ENCODE measurements around the gene RPTOR.

RPTOR gene

DNA sequence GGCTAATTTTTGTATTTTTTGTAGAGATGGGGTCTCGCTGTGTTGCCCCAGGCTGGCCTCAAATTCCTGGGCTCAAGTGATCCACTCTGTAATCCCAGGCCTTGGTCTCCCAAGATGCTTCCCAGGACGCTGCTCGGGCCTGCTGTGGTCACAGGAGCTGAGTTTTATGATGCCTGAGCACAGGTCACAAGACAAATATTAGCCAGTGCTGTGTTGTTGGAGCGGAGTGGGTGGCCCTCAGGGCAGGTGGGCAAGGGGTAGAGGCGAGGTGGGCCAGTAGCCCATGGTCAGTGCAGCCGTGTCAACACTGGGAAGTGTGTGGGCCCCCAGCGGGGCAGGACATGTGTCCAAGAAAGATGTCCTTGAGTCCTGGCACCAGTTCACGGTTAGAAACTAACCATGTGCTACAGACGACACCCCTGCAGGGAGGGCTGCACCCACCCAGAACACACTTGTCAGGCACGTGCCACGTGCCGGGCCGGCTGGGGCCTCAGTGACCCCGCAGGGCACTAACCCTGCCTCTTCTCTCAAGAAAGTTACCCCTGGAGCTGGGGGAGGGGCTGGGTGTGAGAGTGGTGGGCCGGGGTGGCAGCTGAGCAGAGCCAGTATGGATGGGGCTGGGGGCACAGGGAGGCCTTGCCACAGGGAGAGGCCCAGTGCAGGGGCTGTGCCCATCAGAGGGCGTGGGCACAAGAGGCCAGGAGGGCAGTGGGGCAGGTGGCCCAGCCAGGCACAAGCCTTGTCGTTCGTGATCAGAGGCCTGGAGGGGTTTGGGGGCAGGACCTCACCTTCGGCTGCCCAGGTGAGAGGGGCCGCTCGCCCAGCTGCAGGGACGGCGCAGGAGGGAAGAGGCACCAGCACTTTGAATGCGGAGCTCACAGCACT is 343.9 kb downstream of the RPTOR start:
- no peak for DNase-seq

DNA sequence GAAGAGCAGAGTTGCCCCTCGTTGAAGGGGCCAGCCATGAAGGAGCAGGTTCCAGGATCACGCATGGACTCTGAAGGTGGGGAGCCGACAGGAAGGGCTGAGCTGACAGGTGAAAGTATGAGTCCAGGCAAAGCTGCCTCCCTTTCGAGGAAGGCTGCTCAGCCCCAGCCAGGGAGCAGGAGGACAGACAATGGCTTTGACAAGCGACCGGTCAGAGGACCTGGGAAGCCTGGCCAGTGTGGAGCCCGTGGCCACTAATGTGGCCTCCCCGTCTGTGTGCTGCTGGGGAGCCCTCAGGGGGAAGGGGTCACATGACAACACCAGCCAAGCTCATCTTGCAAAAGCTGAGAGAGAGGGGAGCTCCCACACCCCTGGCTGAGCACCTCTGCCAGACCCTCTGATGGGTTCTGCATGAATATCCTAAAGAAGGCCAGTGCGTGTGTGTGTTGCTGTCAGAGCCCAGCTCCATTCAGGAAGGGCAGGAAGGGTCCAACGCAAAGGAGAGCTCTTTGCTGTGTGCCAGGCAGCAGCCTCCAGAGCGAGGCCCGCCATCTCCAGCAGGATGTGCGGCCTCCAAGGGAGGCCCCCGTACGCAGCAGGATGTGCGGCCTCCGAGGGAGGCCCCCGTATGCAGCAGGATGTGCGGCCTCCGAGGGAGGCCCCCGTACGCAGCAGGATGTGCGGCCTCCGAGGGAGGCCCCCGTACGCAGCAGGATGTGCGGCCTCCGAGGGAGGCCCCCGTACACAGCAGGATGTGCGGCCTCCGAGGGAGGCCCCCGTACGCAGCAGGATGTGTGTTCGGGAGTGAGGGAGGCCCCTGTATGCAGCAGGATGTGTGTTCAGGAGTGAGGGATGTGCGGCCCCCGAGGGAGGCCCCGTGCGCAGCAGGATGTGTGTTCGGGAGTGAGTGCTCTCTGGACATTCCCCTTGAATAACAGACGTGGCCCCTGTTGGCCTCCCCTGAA is 344.9 kb downstream of the RPTOR start:
- peak; percentile 30 for DNase-seq

DNA sequence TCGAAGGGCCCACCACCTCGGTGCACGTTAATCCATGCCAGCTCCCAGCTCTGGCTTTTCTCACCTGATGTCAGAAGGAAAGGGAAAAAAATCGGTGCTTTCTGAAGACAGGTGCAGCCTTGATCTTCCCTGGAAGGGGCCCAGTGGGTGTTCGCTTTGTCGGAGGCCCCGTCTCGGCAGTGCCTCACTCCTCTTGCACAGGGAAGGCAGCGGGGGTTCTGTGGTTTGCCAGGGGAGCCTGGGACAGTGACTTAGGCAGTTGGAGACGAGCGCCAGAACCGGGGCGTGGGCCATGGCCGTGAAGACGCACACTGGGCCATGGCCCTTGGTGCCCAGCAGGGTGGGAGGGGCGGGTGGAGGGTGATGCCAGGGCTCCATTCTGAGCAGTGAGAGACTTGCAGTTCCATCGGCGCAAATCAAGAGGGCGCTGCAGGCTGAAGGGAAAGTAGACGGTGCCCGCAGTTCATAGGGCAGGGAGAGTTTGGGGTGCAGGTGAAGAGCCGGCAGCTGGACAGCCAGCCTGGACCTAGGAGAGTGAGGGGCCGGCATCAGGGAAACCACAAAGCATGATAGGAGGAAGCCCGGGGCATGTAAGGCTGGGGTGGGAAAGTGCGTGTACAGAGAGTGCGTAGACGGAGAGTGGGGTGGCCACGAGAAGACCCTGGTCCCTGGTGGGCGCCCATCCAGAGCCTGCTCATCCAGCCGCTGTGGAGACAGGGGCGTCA is 345.7 kb downstream of the RPTOR start:
- DNase-seq: peak; percentile 40

DNA sequence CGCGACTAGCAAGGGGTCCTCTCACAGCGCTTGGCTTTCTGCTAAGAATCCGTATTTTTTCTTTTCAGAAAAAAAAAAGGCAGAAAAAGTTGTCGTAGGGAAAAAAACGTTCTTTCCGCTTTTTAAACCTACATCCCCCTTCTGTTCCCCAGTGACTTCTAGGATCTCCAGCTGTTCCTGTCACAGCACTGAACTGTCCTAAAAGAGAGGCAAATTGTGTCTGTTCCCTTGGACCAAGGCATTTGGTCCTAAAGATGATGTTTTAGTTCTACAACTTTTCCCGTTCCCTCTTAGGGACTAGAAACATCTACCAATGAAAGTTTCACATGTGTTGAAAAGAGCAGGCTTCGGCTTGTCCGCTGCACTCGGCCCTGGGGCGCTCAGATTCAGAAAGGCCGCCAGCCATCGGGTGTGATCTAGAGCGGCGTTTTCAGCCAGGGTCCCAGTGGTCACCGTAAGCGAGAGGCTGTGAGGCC is 346.3 kb downstream of the RPTOR start:
- DNase-seq: no peak

DNA sequence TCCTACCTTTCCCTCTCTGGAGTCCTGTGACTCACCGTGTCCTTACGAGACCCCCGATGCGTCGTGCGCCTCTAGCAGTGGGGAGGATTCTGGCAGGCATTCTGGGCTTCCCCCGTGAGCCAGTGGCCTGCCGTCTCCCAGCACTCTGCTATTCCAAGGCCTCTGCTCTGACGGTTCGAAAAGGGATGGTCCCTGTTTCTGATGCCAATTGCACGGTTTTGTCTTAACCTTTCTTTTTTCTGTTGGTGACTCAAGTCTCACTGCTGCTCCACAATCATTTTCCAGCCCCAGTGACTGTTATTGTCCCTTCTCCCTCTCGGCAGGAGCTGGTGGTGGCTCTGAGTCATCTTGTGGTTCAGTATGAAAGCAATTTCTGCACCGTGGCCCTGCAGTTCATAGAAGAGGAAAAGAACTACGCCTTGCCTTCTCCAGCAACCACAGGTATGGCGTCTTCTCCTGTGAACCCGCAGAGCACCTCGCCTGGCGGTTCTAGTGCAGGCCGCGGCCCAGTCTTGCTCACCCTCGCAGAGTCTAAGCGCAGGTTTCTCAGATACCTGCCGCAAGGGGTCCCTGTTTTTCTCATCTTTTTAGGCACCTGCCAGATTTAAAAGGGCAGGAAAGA is 346.9 kb downstream of the RPTOR start:
- peak; percentile 69 for DNase-seq

DNA sequence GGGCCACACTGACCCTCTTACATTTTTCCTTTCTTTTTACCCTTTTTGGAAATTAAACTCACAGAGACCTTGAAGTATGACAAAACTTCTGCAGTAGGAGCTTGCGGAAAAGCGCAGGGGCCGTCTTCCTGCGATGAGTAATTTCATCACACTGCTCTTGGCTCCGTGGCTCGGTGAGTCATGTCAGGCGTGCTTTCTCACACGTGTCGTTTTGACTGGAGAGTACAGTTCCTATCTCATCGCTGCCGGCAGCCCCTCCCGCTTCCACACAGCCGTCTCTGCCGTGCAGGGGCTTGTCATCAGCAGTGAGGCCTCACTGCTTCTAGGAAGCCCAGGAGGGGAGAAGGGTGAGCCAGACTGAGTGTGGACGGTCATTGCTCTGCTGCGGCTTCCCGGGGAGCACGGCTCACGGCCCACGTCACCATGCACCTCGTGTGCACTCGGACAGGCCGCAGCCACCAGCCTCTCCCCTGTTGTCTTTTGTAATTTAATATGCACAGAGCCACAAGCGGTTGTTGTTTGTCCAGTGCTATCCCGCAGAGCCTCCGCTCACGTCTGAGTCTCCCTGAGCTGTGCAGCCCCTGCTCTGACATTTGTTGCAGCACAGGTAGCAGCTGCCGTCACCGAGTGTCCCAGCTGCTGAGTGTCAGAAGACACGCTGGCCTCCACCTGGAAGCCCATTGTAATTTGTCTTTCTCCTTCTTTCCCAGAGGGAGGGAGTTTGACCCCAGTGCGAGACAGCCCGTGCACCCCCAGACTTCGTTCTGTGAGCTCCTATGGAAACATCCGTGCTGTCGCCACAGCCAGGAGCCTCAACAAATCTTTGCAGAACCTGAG is 347.6 kb downstream of the RPTOR start:
- peak; percentile 89 for DNase-seq

DNA sequence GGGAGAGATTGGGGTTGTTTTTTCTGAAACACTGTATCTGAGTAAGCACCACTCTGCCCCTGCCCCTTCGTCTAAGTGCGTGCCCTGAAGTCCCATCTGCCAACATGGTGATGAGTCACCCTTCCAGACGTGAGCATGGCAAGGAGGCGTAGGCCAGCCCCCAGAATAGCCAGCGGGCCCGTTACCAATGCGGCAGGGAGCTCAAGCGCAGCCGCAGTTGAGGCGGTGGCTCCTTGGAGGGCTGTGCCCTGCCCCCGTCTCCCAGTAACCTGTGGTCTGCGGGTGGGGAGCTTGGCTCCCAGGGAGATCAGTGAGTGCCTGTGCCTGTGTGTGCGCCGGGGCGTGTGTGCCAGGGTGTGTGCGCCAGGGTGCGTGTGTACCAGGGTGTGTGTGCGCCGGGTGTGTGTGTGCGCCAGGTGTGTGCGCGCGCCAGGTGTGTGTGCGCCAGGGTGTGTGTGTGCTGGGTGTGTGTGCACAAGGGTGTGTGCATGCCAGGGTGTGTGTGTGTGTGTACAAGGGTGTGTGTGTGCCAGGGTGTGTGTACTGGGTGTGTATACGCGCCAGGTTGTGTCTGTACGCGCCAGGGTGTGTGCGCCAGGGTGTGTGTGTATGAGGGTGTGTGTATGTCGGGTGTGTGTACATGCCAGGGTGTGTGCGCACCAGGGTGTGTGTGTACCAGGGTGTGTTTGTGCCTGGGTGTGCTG is 348.4 kb downstream of the RPTOR start:
- DNase-seq: peak; percentile 61

DNA sequence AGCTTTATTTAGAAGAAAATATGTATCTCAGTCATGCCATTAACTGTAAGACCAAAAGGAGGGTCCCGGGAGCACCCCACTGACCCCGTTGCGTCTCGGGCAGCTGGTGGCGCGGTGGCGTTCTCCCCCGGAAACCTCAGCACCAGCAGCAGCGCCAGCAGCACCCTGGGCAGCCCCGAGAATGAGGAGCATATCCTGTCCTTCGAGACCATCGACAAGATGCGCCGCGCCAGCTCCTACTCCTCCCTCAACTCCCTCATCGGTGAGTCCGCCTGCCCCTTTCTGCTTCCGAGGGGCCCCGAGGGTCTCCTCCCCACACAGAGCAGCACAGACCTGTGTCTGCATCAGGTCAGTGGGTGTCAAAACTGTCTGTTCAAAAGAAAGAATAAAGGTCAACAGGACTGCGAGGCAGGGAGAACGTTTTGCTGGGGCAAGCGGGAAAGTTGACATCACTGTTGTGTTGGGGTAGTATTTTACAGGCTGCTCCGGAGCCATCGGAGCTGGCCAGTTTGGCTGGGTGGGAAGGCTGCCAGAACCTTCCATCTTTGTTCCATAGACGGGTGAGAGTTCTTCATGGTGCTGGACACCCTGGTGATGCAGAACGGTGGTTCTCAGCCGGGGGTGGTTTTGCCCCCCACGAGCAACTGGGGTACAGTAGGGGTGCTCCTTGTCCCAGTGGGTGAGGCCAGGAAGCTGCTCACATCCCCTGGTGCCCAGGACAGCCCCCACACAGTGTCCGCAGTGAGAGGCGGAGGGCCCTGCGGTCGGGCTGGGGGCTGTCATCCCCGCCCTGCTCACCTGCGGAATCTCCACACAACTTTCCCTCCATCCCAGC is 349.2 kb downstream of the RPTOR start:
- DNase-seq: no peak

DNA sequence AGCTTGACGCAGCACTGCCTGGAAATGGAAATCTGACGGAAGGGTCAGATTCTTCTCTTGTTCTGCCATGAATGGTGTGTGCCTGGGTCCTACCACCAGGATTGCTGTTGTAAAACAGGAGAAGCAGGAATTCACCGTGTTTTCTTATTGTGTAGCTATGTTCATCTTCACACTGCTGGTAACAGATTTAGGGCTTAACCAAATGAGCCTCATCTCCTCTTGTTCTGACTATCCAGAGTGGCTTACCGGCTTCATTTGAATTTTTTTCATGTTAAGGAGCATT is 349.7 kb downstream of the RPTOR start:
- DNase-seq: no peak

DNA sequence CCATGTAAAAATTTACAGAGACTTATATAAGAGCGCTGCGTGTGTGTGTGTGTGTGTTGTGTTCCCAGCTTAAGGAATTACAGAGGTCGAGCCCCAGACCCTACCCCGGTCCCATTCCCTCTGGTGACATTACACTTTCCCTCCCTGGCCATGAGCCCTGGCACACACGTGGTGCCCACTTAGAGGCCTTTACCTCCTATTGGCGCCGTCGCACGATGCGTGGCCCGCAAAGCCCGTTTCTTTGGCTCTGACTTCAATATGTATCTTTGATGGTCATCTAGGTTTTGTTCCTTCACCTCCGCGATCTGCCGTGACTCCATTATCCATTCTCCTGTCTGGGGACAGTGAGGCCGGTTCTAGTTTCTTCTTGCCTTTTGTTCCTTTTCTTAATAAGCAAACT is 350.1 kb downstream of the RPTOR start:
- DNase-seq: no peak

DNA sequence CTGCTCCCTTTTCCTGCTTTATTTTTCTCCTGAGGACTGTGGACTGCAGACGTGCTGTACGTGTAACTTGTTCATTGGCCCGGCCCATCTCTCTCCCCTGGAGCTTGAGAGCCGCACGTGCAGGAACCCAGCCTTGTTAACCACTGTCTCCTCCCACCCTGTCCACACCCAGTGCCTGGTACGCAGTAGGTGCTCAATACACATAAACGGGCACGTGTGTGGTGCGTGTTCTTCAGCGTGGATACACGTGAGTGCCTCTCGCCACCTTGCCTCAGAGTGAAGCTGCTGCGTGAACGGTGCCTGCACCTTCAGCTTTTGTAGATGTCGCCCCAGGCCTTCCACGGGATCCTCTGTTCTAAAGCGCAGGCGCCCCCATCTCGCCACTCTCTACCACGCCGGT is 350.7 kb downstream of the RPTOR start:
- no peak for DNase-seq

DNA sequence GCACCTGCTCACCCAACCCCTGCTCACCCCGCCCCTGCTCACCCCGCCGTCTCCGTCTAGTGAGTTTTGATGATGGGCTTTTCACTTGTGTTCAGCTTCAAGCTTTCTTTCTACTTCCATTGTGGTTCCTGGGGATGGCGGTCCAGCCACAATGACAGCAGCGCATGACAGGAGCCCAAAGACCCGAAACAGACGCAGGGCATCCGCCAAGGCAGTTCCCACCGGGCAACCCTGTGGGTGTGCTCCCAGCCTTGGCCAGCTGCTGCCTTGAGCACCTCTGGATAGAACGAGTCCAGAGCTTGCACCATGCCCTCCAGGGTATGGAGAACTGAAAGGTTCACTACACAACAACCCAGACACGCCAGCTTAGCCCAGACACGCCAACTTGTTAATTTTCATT is 354.1 kb downstream of the RPTOR start:
- DNase-seq: no peak

DNA sequence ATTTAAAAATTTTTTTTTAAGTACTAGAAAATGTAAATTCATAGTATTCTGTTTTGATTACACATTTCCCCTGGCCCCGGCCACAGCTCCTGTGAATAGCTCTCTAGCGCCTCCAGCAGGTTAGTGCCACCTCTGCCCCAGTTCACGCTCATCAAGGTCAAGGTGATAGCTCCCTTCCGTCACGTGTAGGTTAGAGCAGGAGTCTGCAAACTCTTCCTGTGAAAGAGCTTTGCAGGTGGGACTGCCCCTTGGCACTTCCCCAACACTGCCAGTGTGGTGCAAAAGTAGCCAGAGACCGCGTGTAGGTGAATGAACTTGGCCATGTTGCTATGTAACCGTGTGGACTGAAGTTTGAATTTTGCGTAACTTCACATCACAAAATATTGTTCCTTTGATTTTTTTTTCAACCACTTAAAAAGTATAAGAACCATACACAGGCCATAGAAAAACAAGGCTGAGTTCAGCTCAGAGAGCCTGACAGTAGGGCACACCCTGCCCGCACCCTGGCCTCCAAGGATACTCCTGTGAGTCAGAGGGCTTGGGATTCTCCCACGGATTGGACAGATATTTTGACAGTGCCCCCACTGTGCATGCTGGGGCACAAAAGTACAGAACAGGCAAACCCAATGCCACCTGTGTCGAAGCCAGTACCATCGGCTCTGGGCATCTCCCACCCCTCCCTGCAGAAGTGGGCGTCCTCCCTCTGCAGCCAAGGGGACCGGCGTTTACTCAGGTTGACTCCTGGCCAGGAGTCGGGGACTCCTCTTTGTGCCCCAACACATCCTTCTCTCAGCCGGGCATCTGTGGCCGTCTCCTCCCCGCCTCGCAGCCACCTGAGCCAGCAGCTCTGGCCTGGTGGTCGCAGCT is 355.0 kb downstream of the RPTOR start:
- peak; percentile 82 for DNase-seq

DNA sequence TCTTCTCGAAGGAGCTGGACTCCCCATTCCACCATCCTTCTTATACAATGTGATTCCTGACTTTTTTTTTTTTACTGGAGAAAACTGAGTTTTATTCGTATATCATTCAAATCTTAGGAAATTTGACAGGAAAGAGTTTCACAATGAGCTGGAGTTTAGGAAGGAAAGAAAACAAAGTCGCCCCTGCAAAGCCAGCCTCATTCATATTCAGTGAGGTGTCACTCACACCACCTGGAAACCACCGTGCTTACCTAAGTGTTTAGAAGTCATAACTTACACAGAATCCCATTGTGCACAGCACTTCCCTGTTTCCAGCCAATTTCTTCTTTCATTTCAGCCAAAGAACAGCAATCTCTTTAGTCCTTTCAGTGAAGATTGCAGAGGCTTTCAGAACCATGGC is 356.7 kb downstream of the RPTOR start:
- no peak for DNase-seq

DNA sequence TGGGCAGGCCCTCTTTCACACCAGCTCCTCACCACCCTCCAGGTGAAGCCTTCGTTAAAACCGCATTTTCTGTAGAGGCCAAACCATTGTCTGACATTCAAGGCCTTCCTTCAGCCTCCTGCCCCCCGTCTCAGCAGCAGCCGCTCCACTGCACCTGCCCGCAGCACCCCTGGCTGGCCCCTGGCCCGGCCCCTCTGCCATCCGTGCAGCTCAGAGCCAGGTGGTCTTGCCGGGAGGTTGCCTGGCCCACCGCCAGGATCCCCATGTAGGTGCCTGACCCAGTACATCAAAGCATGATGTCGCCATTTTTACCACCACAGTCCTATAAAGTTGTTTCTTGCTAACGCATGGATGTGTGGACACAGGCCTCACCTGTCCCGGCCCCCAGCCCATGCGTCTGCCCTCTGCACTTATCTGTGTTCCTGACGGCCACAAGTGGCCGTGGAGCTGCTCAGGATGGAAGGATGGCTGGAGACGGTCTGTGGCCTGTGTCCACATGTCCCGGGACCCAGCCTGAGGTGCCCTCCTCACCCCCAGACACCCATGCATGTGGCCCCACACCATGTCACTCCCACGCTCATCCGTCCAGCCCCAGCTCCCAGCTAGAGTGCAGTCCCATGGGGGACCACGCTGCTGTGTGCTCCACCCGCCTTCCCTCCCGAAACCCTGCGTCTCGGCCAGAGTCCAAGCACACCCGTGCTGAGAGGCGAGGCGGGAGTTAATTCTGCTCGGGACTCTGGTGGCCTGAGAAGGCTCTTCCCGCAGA is 357.7 kb downstream of the RPTOR start:
- no peak for DNase-seq

DNA sequence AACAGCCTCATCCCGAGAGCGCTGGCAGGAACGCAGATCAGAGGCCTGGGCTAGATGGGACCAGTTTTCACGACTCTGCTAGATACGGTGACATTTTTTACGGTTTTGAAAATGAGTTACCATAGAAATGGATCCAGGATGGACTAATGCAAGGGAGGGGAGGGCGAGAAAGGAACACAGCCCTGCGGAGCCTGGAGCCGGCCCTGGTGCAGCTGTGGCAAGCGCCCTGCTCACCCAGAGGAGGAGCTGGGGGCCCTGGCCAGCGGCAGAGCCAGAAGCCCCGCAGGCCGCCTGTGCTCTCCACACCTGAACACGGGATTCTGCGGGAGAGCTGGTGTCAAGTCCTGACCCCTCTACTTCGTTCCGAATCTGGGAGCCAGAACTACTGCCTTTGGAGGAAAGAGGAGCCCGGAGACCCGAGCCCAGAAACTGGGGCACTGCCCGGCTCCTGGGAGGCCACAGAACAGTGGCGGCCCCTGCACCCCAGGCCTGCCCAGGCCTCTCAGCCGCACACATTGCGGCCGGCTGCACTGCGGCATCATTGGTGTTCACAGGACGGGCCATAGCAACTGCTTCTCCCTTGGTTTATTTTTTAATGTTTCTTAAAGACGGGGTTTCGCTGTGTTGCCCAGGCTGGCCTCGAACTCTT is 358.4 kb downstream of the RPTOR start:
- no peak for DNase-seq

DNA sequence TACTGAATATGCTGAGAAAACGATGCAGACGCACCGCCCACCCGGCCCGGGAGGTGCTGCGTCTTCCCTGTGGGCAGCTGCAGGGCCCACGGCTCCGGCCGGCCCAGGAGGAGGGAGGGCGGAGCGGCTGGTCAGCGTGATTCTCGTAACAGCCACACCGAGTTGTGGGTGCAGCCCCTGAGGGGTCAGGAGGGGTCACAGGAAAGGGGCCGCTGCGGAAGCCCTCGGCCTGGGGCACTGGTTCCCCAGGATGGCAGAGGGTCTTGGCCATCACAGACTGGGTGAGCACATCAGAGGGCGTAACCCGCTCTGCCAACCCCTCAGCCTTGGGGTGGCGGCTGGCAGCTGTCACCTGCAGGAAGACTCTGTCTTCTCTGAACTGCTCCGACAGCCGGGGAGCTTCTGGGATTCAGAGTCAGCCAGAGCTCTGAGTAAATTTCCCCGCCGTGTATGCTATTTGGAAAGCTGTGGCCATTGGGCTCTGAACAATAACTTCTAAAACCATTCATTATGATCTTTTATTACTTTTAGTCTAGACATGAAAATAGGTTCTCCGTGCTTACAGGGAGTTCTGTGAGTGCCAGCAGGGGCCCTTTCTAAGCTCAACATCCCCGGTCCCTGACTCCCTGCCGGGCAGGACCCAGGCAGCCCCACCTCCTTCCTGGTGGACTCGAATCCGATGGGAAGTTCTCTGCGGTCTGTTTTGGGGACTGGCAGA is 359.6 kb downstream of the RPTOR start:
- DNase-seq: no peak

All from stimulated activated CD4-positive, alpha-beta T cell treated with anti-CD3 and anti-CD28 coated beads, Interleukin-4, amount 100 ng/mL, for 1 hour (primary cell).